GM10266 (cell line): ENCODE measurements around the gene IL36G.

Experiments
- DNase-seq: peaks from one replicate; pipeline ENCODE4 v3.0.0; 2012; ENCODE audit errors: extremely low spot score
- TF ChIP-seq, protein P1 (sequence below): IDR thresholded peaks from 2 replicates; pipeline ENCODE4 v1.5.1; 2012; ENCODE audit warnings: mild to moderate bottlenecking, low read depth; ENCODE audit not compliant: control insufficient read depth, insufficient read depth; ENCODE audit errors: missing control alignments

The IL36G gene

GRCh38 chr2:113015042-113015441, 37.2 kb downstream of the IL36G start:
- DNase-seq = no peak
- TF ChIP-seq, protein P1, sequence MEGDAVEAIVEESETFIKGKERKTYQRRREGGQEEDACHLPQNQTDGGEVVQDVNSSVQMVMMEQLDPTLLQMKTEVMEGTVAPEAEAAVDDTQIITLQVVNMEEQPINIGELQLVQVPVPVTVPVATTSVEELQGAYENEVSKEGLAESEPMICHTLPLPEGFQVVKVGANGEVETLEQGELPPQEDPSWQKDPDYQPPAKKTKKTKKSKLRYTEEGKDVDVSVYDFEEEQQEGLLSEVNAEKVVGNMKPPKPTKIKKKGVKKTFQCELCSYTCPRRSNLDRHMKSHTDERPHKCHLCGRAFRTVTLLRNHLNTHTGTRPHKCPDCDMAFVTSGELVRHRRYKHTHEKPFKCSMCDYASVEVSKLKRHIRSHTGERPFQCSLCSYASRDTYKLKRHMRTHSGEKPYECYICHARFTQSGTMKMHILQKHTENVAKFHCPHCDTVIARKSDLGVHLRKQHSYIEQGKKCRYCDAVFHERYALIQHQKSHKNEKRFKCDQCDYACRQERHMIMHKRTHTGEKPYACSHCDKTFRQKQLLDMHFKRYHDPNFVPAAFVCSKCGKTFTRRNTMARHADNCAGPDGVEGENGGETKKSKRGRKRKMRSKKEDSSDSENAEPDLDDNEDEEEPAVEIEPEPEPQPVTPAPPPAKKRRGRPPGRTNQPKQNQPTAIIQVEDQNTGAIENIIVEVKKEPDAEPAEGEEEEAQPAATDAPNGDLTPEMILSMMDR = no peak

DNA sequence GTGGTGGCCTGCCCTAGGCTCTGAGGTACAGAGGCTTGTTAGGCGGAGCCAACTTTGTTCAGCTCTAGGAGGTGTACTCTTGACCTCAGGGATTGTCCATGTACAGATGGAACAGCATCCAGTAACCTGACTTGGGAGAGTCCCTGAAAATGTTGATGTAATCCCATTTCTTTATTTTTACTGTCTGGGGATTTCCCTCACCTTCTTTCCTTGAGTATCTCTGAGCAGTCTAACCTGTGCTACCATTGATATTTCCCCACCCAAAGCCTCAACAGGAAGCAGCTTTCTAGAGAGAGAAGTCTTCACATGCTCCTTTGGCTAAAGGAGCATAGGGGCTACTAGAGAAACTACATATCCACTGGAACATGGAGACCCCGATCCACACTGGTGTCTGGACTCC, 37.8 kb downstream of the IL36G start:
- no peak for DNase-seq
- TF ChIP-seq, protein P1 = no peak

- TF ChIP-seq, protein P1 = no peak
- DNase-seq = no peak
Measured at GRCh38 chr2:113018509-113018908, 40.7 kb downstream of the IL36G start.

DNA sequence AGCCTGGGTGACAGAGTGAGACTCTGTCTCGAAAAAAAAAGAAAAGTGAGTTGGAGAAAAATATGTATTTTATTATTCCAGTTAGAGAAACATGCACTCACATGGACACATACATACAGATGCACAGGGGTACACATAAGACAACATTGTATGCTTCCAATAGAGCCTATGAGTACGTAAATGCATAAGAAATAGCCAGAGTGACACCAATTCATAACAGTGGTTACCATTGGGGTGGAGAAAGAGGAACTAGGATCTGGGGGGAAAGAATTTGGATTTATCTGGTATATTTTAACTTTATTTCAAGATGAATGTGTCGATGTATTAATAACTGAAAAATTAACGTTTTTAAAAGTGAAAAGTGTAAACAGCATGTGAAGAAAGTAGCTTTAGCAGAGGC, 43.5 kb downstream of the IL36G start:
- TF ChIP-seq, protein P1 = no peak
- DNase-seq = no peak

DNA sequence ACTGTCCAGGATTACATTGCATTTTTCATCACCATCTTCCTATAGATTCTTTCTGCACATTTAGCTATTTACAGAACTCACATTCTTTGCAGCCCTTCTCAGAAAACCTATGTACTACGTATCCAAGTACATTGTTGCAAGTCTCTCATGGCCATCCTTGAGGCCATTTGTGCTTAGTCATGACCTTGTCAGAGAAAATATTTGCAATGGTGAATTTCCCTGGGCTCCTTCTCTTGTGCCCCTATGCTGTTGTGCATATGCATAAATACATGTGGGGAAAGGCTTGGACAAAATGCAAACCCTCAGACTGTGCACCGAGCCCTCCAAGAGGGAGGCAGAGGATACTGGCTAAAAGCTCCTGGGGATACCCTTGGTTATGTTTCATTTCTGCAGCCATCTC, 47.0 kb downstream of the IL36G start:
- TF ChIP-seq, protein P1 = no peak
- no peak for DNase-seq

DNA sequence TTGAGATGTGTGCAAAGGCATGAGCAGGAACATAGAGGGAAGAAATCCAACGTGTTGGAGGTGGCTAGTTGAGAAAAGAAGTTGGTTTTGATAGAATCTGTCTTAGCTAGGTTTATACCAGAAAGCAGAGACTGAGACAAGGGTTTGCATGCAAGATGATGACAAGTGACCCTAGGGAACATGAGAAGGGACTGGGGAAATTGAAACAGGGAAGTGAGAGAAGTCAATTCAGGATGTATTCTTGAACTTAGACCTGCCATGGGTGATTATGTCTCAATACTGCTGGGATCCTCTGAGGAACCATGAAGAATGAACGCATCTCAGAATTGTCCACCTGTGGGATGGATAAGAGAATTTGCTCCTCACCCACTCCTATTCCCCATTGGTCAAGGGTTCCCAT, 47.9 kb downstream of the IL36G start:
- TF ChIP-seq, protein P1 = no peak
- no peak for DNase-seq

DNA sequence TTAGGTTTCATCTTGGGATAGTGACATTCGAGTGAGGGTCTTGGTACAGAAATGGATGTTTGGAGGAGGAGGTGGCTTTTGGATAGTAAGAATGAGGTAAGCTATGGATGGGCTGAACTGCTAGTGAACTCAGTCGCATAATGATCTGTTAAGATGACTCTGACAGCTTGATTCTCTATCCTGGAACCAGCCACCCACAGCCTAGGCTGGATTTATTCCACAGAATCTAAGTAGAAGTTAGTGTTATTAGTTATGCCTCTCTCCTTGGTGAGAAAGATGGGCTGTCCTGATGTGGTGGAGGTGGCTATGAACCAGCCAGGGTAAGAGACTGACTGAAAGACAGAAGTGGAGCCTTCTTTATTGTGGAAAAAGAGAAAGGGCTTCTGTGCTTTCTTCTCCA, 49.9 kb downstream of the IL36G start:
- TF ChIP-seq, protein P1 = no peak

More for the DNA sequence above, 49.9 kb downstream of the IL36G start:
- DNase-seq = no peak
